HG03095 (cell line): ENCODE data around the gene SIAH3.

Experiments
- ATAC-seq: cut with Tn5 transposase; IDR thresholded peaks from one replicate; pipeline ENCODE4 v1.9.1; 2021; ENCODE audit warnings: moderate library complexity; ENCODE audit not compliant: unreplicated experiment

Gene SIAH3

DNA sequence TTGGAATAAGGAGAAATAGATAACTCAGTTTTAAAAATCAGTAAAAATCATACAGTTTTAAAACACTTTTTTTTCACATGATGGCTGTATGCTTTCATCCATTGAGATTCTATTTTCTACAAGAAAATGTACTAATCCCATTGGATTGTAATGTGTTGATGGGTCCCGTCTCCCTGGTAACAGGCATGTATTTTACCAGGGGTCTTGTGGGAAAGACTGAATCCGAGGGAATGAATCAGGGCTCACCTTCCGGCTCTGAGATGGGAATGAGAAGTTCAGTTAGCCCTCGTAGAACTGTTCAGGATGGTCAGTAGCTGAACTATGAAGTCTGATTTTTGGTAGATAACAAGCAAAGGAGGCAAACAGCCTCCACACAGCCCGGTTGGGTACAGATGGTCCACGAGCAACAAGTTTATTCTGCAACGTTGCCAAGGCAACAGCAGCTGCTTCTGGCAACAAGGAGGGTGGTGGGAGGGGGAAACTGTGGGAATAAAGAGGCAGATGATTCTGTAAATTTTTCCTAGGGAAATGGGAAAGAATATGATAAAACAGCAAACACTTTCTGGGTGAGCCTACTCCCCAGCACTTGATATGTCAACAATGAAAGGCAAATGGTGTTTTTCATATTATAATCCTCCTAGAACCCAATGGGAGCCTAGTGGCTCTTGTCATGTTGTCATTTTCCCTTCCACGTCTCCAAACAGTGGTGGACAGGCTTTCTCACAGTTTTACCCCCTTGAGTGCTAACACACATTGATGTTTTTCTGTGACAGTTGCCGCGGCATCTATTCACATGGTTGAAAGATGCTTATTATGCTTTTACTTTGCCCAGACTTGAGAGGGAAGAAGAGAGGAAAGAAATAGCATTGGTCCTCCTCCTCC lies 12.4 kb upstream of the SIAH3 start:
- ATAC-seq, result no peak

GRCh38 chr13:45861322-45861721 lies 9.8 kb upstream of the SIAH3 start:
- no peak for ATAC-seq

DNA sequence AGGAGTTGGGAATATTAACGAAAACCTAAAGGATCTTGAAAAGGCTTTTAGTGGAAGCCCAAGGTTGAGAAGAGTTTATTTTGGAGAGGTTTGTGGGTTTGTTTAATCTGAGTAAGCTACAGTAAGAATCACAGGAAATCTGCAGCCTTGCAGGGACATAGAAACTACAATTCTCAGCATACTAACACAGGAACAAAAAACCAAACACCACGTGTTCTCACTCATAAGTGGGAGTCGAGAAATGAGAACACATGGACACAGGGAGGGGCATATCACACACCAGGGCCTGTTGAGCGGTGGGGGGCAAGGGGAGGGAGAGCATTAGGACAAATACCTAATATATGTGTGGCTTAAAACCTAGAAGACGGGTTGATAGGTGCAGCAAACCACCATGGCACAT lies 8.7 kb upstream of the SIAH3 start:
- no peak for ATAC-seq

DNA sequence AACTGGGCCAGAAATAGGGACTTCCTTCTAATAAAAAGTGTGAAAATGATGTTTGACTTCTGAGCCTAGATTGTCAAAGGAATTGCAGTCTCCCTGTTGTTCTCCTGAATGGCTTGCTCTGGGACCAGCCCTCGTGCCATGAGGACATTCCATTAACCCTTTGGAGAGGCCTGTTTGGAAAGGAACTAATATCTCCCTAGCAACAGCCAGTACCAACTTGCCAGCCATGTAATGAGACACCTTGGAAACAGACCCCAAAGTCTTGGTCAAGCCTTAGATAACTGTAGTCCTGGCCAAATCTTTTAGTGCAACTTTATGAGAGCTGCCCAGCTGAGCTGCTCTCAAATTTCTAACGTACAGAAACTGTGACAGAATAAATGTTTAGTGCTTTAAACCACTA lies 8.2 kb upstream of the SIAH3 start:
- ATAC-seq, result no peak

- no peak for ATAC-seq
Measured at GRCh38 chr13:45852494-45852893, 941 bp upstream of the SIAH3 start.

DNA sequence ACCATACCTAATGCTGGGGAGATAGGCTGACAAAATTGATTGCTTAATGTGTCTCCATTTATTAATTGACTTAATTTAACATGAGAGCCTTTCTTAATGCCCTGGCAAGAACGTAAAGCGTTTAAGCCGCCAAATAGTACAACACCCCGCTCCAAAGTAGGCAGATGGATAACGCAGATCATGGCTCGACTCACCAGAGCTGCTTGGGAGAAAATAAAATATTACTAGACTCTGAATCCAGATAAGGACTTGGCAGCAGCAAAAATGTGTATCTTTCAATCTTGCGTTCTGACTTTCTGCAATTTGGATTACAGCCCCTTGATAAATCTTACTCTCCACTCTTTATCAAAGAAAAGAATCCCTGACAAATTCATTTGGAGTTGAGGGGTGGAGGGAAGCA lies 403 bp upstream of the SIAH3 start:
- ATAC-seq, result no peak

DNA sequence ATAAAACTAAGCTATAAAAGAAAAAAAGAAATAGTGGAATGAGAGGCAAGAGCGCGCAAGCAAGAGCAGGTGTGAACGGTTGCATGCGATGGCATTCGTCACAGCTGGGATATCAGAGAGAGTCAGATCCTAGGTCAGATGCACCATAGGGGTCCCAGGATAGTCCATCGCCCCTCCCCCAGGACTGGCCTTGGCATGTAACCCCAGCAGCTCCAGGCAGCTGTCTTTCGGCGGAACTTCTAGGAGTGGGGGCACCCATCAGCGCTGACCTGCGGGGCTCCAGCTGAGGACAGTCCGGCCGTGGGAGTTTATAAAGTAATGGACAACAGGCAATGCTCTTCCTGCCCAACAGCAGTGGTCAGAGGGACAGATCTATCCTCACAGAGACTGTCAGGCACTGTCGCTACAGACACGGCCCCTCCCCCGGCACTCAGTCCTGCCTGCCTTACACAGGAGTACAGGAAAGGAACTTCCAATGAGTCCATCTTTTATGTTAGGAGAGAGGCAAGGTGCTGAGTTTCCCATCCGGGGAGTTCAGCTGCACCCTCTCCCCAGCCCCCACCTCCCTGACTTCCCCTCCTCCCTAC lies 1.4 kb downstream of the SIAH3 start:
- no peak for ATAC-seq

- no peak for ATAC-seq
Measured at GRCh38 chr13:45849408-45849807, 2.1 kb downstream of the SIAH3 start.

DNA sequence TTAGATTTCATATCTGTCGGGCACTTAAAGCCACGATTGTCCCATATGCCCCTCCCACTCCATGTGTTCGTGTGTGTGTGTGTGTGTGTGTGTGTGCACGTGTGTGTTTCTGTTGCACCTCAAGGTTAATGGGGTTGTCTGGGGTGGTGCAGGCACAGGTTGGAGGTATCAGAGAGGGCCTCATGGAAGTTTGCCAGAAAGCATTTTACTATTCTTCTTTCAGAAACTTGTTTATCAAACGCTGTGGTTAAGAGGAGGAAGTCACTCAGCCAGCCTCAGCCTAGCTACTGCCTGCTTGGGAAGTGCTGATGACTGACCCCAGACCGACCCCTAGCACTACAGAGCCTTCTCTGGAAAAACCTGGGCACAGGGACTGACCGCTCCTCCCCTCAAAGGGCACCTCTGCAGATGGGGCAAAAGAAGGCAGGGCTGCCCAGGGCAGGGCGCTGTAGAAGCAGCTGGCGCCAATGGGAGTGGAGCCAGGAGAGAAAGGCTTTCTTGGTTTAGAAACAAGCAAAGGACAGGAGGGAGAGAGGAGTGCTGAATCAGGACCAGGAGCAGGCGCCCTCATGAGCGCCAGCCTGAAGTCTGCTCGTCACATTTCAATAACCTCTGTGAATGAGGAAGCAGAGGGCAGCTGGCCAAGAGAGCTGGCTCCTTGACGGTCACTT lies 3.9 kb downstream of the SIAH3 start:
- ATAC-seq, result no peak

GRCh38 chr13:45846681-45847080 lies 4.9 kb downstream of the SIAH3 start:
- no peak for ATAC-seq

- ATAC-seq, result no peak
Measured at GRCh38 chr13:45838171-45838745, 13.3 kb downstream of the SIAH3 start.

- no peak for ATAC-seq
Measured at GRCh38 chr13:45837111-45837510, 14.4 kb downstream of the SIAH3 start.

DNA sequence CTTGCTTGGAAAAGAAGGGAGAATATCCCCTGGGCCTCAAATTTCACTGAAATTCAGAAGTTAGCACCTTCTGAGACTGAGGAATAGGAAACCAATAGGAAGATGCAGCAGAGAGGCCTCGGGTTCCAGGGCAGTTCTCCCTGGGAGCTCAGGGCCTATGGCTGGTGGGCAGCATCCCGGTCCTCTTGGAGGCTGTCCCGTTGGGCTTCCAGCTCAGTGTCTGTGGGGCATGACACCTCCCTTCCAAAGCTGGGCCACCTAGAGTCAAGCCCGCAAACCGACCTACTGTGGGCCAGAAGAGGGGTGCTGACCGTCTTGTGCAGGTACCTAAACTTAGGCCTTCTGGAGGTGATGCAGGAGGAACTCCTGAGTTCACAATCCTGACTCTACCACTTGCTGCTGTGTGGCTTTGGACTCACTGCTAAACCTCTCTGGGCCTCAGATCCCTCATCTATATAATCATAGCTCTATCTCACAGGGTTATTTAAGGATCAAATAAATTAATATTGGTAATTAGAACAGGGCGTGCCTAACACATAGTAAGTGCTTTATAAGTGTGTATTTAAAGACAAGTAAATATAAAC lies 17.1 kb downstream of the SIAH3 start:
- no peak for ATAC-seq

- no peak for ATAC-seq
Measured at GRCh38 chr13:45833663-45834375, 17.7 kb downstream of the SIAH3 start.

DNA sequence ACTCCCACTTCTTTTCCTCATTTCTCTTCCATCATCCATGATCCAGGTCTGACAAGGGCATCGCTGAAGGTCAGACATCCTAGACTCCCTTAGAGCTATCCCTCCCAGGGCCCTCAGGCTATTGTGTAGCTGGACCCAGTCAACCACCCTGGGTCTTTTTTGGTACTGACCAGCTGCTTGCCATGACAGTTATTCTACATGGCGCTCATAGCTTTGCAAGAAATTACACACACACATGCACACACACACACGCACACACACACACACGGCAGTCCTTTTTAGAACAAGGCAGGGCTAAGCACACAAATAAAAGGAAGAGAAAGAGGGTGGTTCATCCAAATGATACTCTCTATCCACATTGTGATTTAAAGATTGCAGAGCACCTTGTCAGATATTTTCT lies 18.3 kb downstream of the SIAH3 start:
- ATAC-seq, result no peak

- no peak for ATAC-seq
Measured at GRCh38 chr13:45831851-45832250, 19.7 kb downstream of the SIAH3 start.

GRCh38 chr13:45830121-45830520 lies 21.4 kb downstream of the SIAH3 start:
- ATAC-seq, result no peak

GRCh38 chr13:45828256-45828968 lies 23.1 kb downstream of the SIAH3 start:
- no peak for ATAC-seq

DNA sequence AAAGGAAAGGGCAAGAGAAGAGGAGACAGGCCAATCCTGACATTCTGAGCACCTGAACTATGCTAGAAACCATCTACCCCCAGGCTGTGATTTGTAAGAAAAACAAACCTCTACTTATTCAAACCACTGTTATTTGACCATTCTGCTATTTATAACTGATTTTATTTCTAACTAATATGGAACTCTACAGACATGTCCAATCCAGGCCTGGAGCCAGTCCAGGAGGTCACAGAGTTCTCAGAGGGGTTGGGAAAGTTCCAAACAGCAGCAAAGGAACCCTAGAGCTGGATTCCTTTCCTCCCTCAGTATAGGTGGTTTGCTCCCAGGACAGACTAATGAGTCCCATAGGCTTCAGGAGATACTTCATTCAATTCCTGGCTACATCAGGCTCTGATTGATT lies 24.2 kb downstream of the SIAH3 start:
- ATAC-seq, result no peak

- ATAC-seq, result no peak
Measured at GRCh38 chr13:45826731-45827130, 24.8 kb downstream of the SIAH3 start.
